WTC11 (cell line): ENCODE results near the gene ZNF8. TPM values are rescaled to one million over a fixed set of nuclear protein-coding genes. Genes with fewer than 3 reads are reported as not detected.

Source experiments
- ATAC-seq: fragments of 200-7000 bp; cut with Tn5 transposase; 2 replicates; pipeline ENCODE4 v1.10.0; 2021; ENCODE audit warnings: mild to moderate bottlenecking, moderate library complexity
- CTCF ChIA-PET: fragments of 300-600 bp; sonication (Branson Sonifier 250); formaldehyde crosslinking; loops from one replicate; lab custom pipeline; 2021; ENCODE audit warnings: antibody characterized with exemption; lab: Charles Lee
- POLR2A ChIA-PET: fragments of 350-600 bp; sonication (Branson Sonifier 250); formaldehyde crosslinking; loops from one replicate; lab custom pipeline; 2021; ENCODE audit warnings: antibody characterized with exemption; lab: Charles Lee
- DNase-seq: peaks from one replicate; pipeline ENCODE4 v3.0.0; 2021; ENCODE audit warnings: low spot score
- H3K27ac Mint-ChIP-seq: 2 replicates; pipeline ENCODE4 v1.8.0; 2021; ENCODE audit warnings: mixed read lengths
- H3K27me3 Mint-ChIP-seq: 2 replicates; pipeline ENCODE4 v1.8.0; 2021; ENCODE audit warnings: low read depth, mild to moderate bottlenecking, moderate library complexity, mixed read lengths
- H3K36me3 Mint-ChIP-seq: 2 replicates; pipeline ENCODE4 v1.8.0; 2021; ENCODE audit warnings: mixed read lengths
- H3K4me1 Mint-ChIP-seq: 2 replicates; pipeline ENCODE4 v1.8.0; 2022; ENCODE audit warnings: mixed read lengths
- H3K4me3 Mint-ChIP-seq: 2 replicates; pipeline ENCODE4 v1.8.0; 2021; ENCODE audit warnings: mild to moderate bottlenecking, moderate library complexity, mixed read lengths
- H3K9me3 Mint-ChIP-seq: 2 replicates; pipeline ENCODE4 v1.8.0; 2021; ENCODE audit warnings: mixed read lengths
- CREM ChIP-seq: sonication (generic); formaldehyde crosslinking; IDR thresholded peaks from 2 replicates; pipeline ENCODE4 v1.8.1; 2022; ENCODE audit warnings: mild to moderate bottlenecking, missing genetic modification reagents, moderate library complexity
- EMX1 ChIP-seq: fragments of 250-450 bp; sonication (Bioruptor Pico); IDR thresholded peaks from 2 replicates; pipeline ENCODE4 v1.8.0; 2021; ENCODE audit warnings: mild to moderate bottlenecking
- ETV6 ChIP-seq: sonication (generic); formaldehyde crosslinking; IDR thresholded peaks from 2 replicates; pipeline ENCODE4 v1.8.1; 2022; ENCODE audit warnings: mild to moderate bottlenecking, missing genetic modification reagents
- FOXP1 ChIP-seq: sonication (generic); formaldehyde crosslinking; IDR thresholded peaks from 2 replicates; pipeline ENCODE4 v1.8.0; 2022; ENCODE audit warnings: missing genetic modification reagents, mild to moderate bottlenecking, moderate library complexity, borderline replicate concordance
- GABPB1 ChIP-seq: sonication (generic); formaldehyde crosslinking; IDR thresholded peaks from 2 replicates; pipeline ENCODE4 v1.8.1; 2023; ENCODE audit warnings: mild to moderate bottlenecking, missing genetic modification reagents
- JAZF1 ChIP-seq: fragments of 250-450 bp; sonication (Bioruptor Pico); IDR thresholded peaks from 2 replicates; pipeline ENCODE4 v1.9.0; 2021; ENCODE audit warnings: moderate library complexity, mild to moderate bottlenecking, inconsistent platforms
- NFYB ChIP-seq: sonication (generic); formaldehyde crosslinking; conservative IDR thresholded peaks from 2 replicates; pipeline ENCODE4 v1.8.0; 2022; ENCODE audit warnings: low read depth, missing genetic modification reagents
- NR1H2 ChIP-seq: sonication (generic); formaldehyde crosslinking; IDR thresholded peaks from 2 replicates; pipeline ENCODE4 v1.9.0; 2021; ENCODE audit warnings: mild to moderate bottlenecking, moderate library complexity, missing genetic modification reagents
- RELA ChIP-seq: sonication (generic); formaldehyde crosslinking; IDR thresholded peaks from 2 replicates; pipeline ENCODE4 v1.8.1; 2022; ENCODE audit warnings: missing genetic modification reagents, mild to moderate bottlenecking, borderline replicate concordance
- ZNF219 ChIP-seq: sonication (generic); formaldehyde crosslinking; IDR thresholded peaks from 2 replicates; pipeline ENCODE4 v1.8.0; 2023; ENCODE audit warnings: missing genetic modification reagents, mild to moderate bottlenecking, borderline replicate concordance
- ZNF317 ChIP-seq: sonication (generic); formaldehyde crosslinking; IDR thresholded peaks from 2 replicates; pipeline ENCODE4 v1.8.1; 2023; ENCODE audit warnings: low read depth, mild to moderate bottlenecking, moderate library complexity, missing genetic modification reagents, borderline replicate concordance
- ZNF396 ChIP-seq: fragments of 250-450 bp; sonication (Bioruptor Pico); IDR thresholded peaks from 2 replicates; pipeline ENCODE4 v1.8.0; 2021; ENCODE audit warnings: mild to moderate bottlenecking, moderate library complexity, borderline replicate concordance
- ZNF416 ChIP-seq: fragments of 250-450 bp; sonication (Bioruptor Pico); IDR thresholded peaks from 2 replicates; pipeline ENCODE4 v1.9.0; 2021; ENCODE audit warnings: mild to moderate bottlenecking, inconsistent platforms
- total RNA-seq: library from RNA; stranded (reverse); gene quantifications from 3 replicates; pipeline ENCODE4 v1.2.3, GENCODE V29; 2021
- TF ChIP-seq, protein P1 (sequence below): fragments of 250-450 bp; sonication (Bioruptor Pico); IDR thresholded peaks from 2 replicates; pipeline ENCODE4 v1.9.0; 2021; ENCODE audit warnings: mild to moderate bottlenecking
- TF ChIP-seq, protein P2 (sequence below): sonication (generic); formaldehyde crosslinking; IDR thresholded peaks from 2 replicates; pipeline ENCODE4 v1.8.1; 2023; ENCODE audit warnings: mild to moderate bottlenecking, missing genetic modification reagents
- TF ChIP-seq, protein P3 (sequence below): sonication (generic); formaldehyde crosslinking; IDR thresholded peaks from 2 replicates; pipeline ENCODE4 v1.8.1; 2022; ENCODE audit warnings: missing genetic modification reagents, borderline replicate concordance
- TF ChIP-seq, protein P4 (sequence below): sonication (generic); formaldehyde crosslinking; IDR thresholded peaks from 2 replicates; pipeline ENCODE4 v1.8.0; 2022; ENCODE audit warnings: missing genetic modification reagents
- TF ChIP-seq, protein P5 (sequence below): sonication (generic); formaldehyde crosslinking; IDR thresholded peaks from 2 replicates; pipeline ENCODE4 v1.8.1; 2023; ENCODE audit warnings: mild to moderate bottlenecking, missing genetic modification reagents
- TF ChIP-seq, protein P6 (sequence below): sonication (generic); formaldehyde crosslinking; IDR thresholded peaks from 2 replicates; pipeline ENCODE4 v1.8.1; 2023; ENCODE audit warnings: mild to moderate bottlenecking, missing genetic modification reagents, moderate library complexity

Gene ZNF8
- total RNA-seq, 1 experiment from 2014 or later: 18.8 TPM

DNA sequence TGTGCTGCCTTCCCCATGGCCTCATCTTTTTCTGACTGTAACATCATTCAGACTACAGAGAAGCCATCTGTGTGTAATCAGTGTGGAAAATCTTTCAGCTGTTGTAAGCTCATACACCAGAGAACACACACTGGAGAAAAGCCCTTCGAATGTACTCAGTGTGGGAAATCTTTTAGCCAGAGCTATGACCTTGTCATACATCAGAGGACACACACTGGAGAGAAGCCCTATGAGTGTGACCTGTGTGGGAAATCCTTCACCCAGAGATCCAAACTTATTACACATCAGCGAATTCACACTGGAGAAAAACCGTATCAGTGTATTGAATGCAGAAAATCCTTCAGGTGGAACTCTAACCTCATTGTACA, 17.2 kb upstream of the ZNF8 start:
- H3K27me3 Mint-ChIP-seq: peaks cover 55% of the 10 kb centered on the region
- ChIA-PET CTCF (no interaction called here), POLR2A (interaction anchor here (1.6 kb wide), 1 partner anchor 78 kb away, joined by 4 read pairs; the partner anchor contains the start of gene ZNF274)
- no peak for ATAC-seq
- peaks cover 98% of the 10 kb centered on the region for H3K36me3 Mint-ChIP-seq
- no peaks in the 10 kb centered on the region; the same call in 1 of the 2 replicates for H3K4me1 Mint-ChIP-seq
- no peak overlapping the region for H3K27ac Mint-ChIP-seq
- TF ChIP-seq NR1H2 (CRISPR knock-in tag) (no peak), ZNF219 (CRISPR knock-in tag) (no peak)
- TF ChIP-seq, protein P1, sequence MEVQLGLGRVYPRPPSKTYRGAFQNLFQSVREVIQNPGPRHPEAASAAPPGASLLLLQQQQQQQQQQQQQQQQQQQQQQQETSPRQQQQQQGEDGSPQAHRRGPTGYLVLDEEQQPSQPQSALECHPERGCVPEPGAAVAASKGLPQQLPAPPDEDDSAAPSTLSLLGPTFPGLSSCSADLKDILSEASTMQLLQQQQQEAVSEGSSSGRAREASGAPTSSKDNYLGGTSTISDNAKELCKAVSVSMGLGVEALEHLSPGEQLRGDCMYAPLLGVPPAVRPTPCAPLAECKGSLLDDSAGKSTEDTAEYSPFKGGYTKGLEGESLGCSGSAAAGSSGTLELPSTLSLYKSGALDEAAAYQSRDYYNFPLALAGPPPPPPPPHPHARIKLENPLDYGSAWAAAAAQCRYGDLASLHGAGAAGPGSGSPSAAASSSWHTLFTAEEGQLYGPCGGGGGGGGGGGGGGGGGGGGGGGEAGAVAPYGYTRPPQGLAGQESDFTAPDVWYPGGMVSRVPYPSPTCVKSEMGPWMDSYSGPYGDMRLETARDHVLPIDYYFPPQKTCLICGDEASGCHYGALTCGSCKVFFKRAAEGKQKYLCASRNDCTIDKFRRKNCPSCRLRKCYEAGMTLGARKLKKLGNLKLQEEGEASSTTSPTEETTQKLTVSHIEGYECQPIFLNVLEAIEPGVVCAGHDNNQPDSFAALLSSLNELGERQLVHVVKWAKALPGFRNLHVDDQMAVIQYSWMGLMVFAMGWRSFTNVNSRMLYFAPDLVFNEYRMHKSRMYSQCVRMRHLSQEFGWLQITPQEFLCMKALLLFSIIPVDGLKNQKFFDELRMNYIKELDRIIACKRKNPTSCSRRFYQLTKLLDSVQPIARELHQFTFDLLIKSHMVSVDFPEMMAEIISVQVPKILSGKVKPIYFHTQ (CRISPR knock-in tag): no peak
- TF ChIP-seq, protein P2, sequence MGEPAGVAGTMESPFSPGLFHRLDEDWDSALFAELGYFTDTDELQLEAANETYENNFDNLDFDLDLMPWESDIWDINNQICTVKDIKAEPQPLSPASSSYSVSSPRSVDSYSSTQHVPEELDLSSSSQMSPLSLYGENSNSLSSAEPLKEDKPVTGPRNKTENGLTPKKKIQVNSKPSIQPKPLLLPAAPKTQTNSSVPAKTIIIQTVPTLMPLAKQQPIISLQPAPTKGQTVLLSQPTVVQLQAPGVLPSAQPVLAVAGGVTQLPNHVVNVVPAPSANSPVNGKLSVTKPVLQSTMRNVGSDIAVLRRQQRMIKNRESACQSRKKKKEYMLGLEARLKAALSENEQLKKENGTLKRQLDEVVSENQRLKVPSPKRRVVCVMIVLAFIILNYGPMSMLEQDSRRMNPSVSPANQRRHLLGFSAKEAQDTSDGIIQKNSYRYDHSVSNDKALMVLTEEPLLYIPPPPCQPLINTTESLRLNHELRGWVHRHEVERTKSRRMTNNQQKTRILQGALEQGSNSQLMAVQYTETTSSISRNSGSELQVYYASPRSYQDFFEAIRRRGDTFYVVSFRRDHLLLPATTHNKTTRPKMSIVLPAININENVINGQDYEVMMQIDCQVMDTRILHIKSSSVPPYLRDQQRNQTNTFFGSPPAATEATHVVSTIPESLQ (CRISPR knock-in tag): no peak
- peaks cover 70% of the 10 kb centered on the region for H3K9me3 Mint-ChIP-seq
- no peak overlapping the region for H3K4me3 Mint-ChIP-seq
- no peak for DNase-seq

DNA sequence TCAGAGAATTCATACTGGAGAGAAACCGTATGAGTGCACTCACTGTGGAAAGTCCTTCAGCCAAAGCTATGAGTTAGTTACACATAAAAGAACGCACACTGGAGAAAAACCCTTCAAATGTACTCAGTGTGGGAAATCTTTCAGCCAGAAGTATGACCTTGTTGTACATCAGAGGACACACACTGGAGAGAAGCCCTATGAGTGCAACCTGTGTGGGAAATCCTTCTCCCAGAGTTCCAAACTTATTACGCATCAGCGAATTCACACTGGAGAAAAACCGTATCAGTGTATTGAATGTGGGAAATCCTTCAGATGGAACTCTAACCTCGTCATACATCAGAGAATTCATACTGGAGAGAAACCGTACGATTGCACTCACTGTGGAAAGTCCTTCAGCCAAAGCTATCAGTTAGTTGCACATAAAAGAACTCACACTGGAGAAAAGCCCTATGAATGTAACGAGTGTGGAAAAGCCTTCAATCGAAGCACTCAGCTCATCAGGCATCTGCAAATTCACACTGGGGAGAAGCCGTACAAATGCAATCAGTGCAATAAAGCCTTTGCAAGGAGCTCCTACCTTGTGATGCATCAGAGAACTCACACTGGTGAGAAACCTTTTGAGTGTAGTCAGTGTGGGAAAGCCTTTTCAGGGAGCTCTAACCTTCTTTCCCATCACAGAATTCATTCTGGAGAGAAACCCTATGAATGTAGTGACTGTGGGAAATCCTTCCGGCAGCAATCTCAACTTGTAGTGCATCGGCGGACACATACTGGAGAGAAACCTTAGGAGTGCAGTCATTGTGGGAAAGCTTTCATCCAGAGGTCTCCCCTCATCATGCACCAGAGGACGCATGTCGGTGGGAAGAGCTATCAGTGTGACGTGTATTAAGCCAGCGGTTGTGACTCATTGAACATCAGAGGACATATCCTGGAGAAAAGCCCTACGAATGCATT, 16.5 kb upstream of the ZNF8 start:
- CTCF ChIA-PET: no interaction called here
- peaks cover 55% of the 10 kb centered on the region for H3K27me3 Mint-ChIP-seq
- H3K4me3 Mint-ChIP-seq: no peak overlapping the region
- peaks cover 97% of the 10 kb centered on the region for H3K36me3 Mint-ChIP-seq
- H3K27ac Mint-ChIP-seq: no peak overlapping the region
- ATAC-seq (no peak), DNase-seq (no peak)
- no peaks in the 10 kb centered on the region for H3K4me1 Mint-ChIP-seq
- peaks cover 69% of the 10 kb centered on the region for H3K9me3 Mint-ChIP-seq
- POLR2A ChIA-PET: interaction anchor here (1.6 kb wide), 1 partner anchor 79 kb away, joined by 4 read pairs; the partner anchor contains the start of gene ZNF274
- TF ChIP-seq ETV6 (no peak), GABPB1 (CRISPR knock-in tag) (no peak), ZNF396 (CRISPR knock-in tag) (no peak), EMX1 (CRISPR knock-in tag) (no peak), ZNF416 (no peak), JAZF1 (no peak), CREM (CRISPR knock-in tag) (no peak)

DNA sequence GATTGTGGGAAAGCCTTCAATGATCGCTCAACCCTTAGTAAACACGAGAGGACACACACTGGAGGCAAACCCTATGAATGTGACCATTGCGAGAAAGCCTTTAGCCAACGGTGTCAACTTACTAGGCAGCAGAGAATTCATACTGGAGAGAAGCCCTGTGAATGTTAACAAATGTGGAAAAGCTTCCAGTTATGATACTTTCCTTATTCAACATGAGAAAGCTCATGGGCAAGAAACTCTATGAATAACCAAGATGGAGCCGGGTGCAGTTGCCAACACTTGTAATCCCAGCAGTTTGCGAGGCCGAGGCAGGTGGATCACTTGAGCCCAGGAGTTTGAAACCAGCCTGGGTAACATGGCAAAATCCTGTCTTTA, 15.8 kb upstream of the ZNF8 start:
- ChIA-PET POLR2A (interaction anchor here (1.6 kb wide), 1 partner anchor 80 kb away, joined by 4 read pairs; the partner anchor contains the start of gene ZNF274), CTCF (no interaction called here)
- ATAC-seq (no peak), DNase-seq (no peak)
- Mint-ChIP-seq H3K36me3 (peaks cover 97% of the 10 kb centered on the region), H3K27me3 (peaks cover 49% of the 10 kb centered on the region), H3K4me3 (no peak overlapping the region), H3K9me3 (peaks cover 62% of the 10 kb centered on the region), H3K4me1 (no peaks in the 10 kb centered on the region), H3K27ac (no peak overlapping the region)
- TF ChIP-seq, protein P3, sequence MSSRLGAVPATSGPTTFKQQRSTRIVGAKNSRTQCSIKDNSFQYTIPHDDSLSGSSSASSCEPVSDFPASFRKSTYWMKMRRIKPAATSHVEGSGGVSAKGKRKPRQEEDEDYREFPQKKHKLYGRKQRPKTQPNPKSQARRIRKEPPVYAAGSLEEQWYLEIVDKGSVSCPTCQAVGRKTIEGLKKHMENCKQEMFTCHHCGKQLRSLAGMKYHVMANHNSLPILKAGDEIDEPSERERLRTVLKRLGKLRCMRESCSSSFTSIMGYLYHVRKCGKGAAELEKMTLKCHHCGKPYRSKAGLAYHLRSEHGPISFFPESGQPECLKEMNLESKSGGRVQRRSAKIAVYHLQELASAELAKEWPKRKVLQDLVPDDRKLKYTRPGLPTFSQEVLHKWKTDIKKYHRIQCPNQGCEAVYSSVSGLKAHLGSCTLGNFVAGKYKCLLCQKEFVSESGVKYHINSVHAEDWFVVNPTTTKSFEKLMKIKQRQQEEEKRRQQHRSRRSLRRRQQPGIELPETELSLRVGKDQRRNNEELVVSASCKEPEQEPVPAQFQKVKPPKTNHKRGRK (CRISPR knock-in tag): no peak
- TF ChIP-seq, protein P4, sequence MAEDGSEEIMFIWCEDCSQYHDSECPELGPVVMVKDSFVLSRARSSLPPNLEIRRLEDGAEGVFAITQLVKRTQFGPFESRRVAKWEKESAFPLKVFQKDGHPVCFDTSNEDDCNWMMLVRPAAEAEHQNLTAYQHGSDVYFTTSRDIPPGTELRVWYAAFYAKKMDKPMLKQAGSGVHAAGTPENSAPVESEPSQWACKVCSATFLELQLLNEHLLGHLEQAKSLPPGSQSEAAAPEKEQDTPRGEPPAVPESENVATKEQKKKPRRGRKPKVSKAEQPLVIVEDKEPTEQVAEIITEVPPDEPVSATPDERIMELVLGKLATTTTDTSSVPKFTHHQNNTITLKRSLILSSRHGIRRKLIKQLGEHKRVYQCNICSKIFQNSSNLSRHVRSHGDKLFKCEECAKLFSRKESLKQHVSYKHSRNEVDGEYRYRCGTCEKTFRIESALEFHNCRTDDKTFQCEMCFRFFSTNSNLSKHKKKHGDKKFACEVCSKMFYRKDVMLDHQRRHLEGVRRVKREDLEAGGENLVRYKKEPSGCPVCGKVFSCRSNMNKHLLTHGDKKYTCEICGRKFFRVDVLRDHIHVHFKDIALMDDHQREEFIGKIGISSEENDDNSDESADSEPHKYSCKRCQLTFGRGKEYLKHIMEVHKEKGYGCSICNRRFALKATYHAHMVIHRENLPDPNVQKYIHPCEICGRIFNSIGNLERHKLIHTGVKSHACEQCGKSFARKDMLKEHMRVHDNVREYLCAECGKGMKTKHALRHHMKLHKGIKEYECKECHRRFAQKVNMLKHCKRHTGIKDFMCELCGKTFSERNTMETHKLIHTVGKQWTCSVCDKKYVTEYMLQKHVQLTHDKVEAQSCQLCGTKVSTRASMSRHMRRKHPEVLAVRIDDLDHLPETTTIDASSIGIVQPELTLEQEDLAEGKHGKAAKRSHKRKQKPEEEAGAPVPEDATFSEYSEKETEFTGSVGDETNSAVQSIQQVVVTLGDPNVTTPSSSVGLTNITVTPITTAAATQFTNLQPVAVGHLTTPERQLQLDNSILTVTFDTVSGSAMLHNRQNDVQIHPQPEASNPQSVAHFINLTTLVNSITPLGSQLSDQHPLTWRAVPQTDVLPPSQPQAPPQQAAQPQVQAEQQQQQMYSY (CRISPR knock-in tag): no peak
- TF ChIP-seq ZNF317 (CRISPR knock-in tag): no peak
- no peak for TF ChIP-seq FOXP1 (CRISPR knock-in tag)
- no peak for TF ChIP-seq RELA
- TF ChIP-seq, protein P5, sequence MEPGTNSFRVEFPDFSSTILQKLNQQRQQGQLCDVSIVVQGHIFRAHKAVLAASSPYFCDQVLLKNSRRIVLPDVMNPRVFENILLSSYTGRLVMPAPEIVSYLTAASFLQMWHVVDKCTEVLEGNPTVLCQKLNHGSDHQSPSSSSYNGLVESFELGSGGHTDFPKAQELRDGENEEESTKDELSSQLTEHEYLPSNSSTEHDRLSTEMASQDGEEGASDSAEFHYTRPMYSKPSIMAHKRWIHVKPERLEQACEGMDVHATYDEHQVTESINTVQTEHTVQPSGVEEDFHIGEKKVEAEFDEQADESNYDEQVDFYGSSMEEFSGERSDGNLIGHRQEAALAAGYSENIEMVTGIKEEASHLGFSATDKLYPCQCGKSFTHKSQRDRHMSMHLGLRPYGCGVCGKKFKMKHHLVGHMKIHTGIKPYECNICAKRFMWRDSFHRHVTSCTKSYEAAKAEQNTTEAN (CRISPR knock-in tag): no peak
- TF ChIP-seq, protein P6, sequence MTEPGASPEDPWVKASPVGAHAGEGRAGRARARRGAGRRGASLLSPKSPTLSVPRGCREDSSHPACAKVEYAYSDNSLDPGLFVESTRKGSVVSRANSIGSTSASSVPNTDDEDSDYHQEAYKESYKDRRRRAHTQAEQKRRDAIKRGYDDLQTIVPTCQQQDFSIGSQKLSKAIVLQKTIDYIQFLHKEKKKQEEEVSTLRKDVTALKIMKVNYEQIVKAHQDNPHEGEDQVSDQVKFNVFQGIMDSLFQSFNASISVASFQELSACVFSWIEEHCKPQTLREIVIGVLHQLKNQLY: no peak
- no peak for TF ChIP-seq NFYB (CRISPR knock-in tag)
